IMR-90 (cell line): ENCODE data around the gene ALAS1. TPM values are rescaled to one million over a fixed set of nuclear protein-coding genes. Genes with fewer than 3 reads are reported as not detected.
A peak's percentile ranks its signal among the peaks of the same experiment; 100 is the strongest.

Source experiments
- ATAC-seq: fragments of 200-7000 bp; cut with Tn5 transposase; 2 replicates; pipeline ENCODE4 v1.9.1; 2020; ENCODE audit warnings: low read depth, mild to moderate bottlenecking, moderate library complexity
- BruUV-seq: library from RNA; stranded (reverse); fragments of 400-500 nt; replicated peaks from 2 replicates; lab custom pipeline; 2021; lab: Mats Ljungman, UMichigan
- CTCF ChIA-PET: fragments of 300-600 bp; formaldehyde crosslinking; extraction: SDS; loops from one replicate; lab custom pipeline; 2021; ENCODE audit warnings: antibody characterized with exemption; lab: Yijun Ruan, JAX
- POLR2A ChIA-PET: fragments of 300-600 bp; sonication (Branson Sonifier 250); formaldehyde crosslinking; loops from one replicate; lab custom pipeline; 2022; ENCODE audit warnings: antibody characterized with exemption; ENCODE audit not compliant: unreplicated experiment; lab: Charles Lee
- DNase-seq: peaks from one replicate; pipeline ENCODE4 v3.0.0; 2013
- H2AFZ ChIP-seq: replicated peaks from 2 replicates; pipeline ENCODE3; 2013; ENCODE audit warnings: low read length, mild to moderate bottlenecking; ENCODE audit not compliant: poor library complexity
- H2AK5ac ChIP-seq: 2 replicates; pipeline ENCODE4 v1.6.1; 2013; ENCODE audit warnings: low read depth, low read length, inconsistent platforms
- H2AK9ac ChIP-seq: replicated peaks from 2 replicates; pipeline ENCODE3; 2013; ENCODE audit warnings: mild to moderate bottlenecking, low read depth, low read length, moderate library complexity; ENCODE audit not compliant: poor library complexity
- H2BK120ac ChIP-seq: 2 replicates; pipeline ENCODE4 v1.6.1; 2013; ENCODE audit warnings: low read depth, low read length, inconsistent platforms
- H2BK15ac ChIP-seq: 3 replicates; pipeline ENCODE4 v1.6.1; 2013; ENCODE audit warnings: low read depth, low read length, inconsistent platforms
- H2BK20ac ChIP-seq: 2 replicates; pipeline ENCODE4 v1.6.1; 2013; ENCODE audit warnings: low read depth, mild to moderate bottlenecking, inconsistent platforms, low read length, moderate library complexity
- H2BK5ac ChIP-seq: 2 replicates; pipeline ENCODE4 v1.6.1; 2013; ENCODE audit warnings: mild to moderate bottlenecking, low read depth, low read length, inconsistent platforms; ENCODE audit not compliant: poor library complexity, severe bottlenecking
- H3K14ac ChIP-seq: replicated peaks from 2 replicates; pipeline ENCODE4 v1.6.1; 2013; ENCODE audit warnings: low read depth, low read length, inconsistent platforms
- H3K18ac ChIP-seq: 2 replicates; pipeline ENCODE4 v1.6.1; 2013; ENCODE audit warnings: low read depth, low read length, control low read depth
- H3K23ac ChIP-seq: 2 replicates; pipeline ENCODE4 v1.6.1; 2013; ENCODE audit warnings: low read depth, low read length, inconsistent platforms
- H3K27ac ChIP-seq: 2 replicates; pipeline ENCODE4 v1.5.1; 2013; ENCODE audit warnings: mild to moderate bottlenecking, control low read depth, low read length; ENCODE audit not compliant: insufficient read depth
- H3K27me3 ChIP-seq: 2 replicates; pipeline ENCODE4 v1.6.1; 2013; ENCODE audit warnings: low read length; ENCODE audit not compliant: control insufficient read depth, insufficient read depth
- H3K36me3 ChIP-seq: 2 replicates; pipeline ENCODE4 v1.6.1; 2013; ENCODE audit warnings: low read length, mixed read lengths; ENCODE audit not compliant: control insufficient read depth, insufficient read depth
- H3K4ac ChIP-seq: 2 replicates; pipeline ENCODE4 v1.6.1; 2013; ENCODE audit warnings: low read depth, low read length, inconsistent platforms
- H3K4me1 ChIP-seq: 2 replicates; pipeline ENCODE4 v1.6.1; 2013; ENCODE audit warnings: low read length, mixed read lengths; ENCODE audit not compliant: control insufficient read depth, insufficient read depth
- H3K4me2 ChIP-seq: 2 replicates; pipeline ENCODE4 v1.6.1; 2013; ENCODE audit warnings: low read depth, mild to moderate bottlenecking, control low read depth, low read length, moderate library complexity
- H3K4me3 ChIP-seq: 2 replicates; pipeline ENCODE4 v1.5.1; 2013; ENCODE audit warnings: low read depth, mild to moderate bottlenecking, control low read depth, low read length, moderate library complexity; ENCODE audit not compliant: insufficient read depth
- H3K56ac ChIP-seq: 2 replicates; pipeline ENCODE4 v1.6.1; 2013; ENCODE audit warnings: low read length, inconsistent platforms; ENCODE audit not compliant: insufficient read depth; ENCODE audit errors: extremely low read depth
- H3K79me1 ChIP-seq, 2 experiments: 2 replicates each; pipeline ENCODE4 v1.6.1; 2013; ENCODE audit warnings: low read length in 2 of 2, inconsistent platforms in 1 of 2, low read depth in 1 of 2
- H3K9ac ChIP-seq: 2 replicates; pipeline ENCODE4 v1.6.1; 2013; ENCODE audit warnings: low read depth, low read length, control low read depth
- H3K9me1 ChIP-seq: 2 replicates; pipeline ENCODE4 v1.6.1; 2013; ENCODE audit warnings: low read length, inconsistent platforms; ENCODE audit not compliant: insufficient read depth
- H3K9me3 ChIP-seq: 2 replicates; pipeline ENCODE4 v1.6.1; 2013; ENCODE audit warnings: low read length; ENCODE audit not compliant: control insufficient read depth, insufficient read depth
- H4K20me1 ChIP-seq: 2 replicates; pipeline ENCODE4 v1.6.1; 2013; ENCODE audit warnings: low read length, inconsistent platforms; ENCODE audit not compliant: insufficient read depth
- H4K5ac ChIP-seq: 2 replicates; pipeline ENCODE4 v1.6.1; 2013; ENCODE audit warnings: mild to moderate bottlenecking, low read depth, low read length, control low read depth
- H4K8ac ChIP-seq, 2 experiments: 2 replicates each; pipeline ENCODE4 v1.6.1; 2013; ENCODE audit warnings: low read depth in 2 of 2, low read length in 2 of 2, control low read depth in 1 of 2, inconsistent platforms in 1 of 2
- H4K91ac ChIP-seq: 2 replicates; pipeline ENCODE4 v1.6.1; 2013; ENCODE audit warnings: low read depth, low read length, inconsistent platforms; ENCODE audit not compliant: insufficient read depth
- BHLHE40 ChIP-seq: fragments of 150-350 bp; IDR thresholded peaks from 2 replicates; pipeline ENCODE4 v1.6.1; 2016; ENCODE audit warnings: mild to moderate bottlenecking, low read depth, low read length
- MAZ ChIP-seq: IDR thresholded peaks from 2 replicates; pipeline ENCODE4 v1.6.1; 2012; ENCODE audit warnings: low read depth, mild to moderate bottlenecking, low read length, improper control_type of control experiment, moderate library complexity, borderline replicate concordance
- MXI1 ChIP-seq: IDR thresholded peaks from 2 replicates; pipeline ENCODE4 v1.6.1; 2012; ENCODE audit warnings: low read depth, mild to moderate bottlenecking, low read length, moderate library complexity, borderline replicate concordance
- NFE2L2 ChIP-seq: fragments of 150-350 bp; IDR thresholded peaks from 2 replicates; pipeline ENCODE4 v1.6.1; 2016; ENCODE audit warnings: low read depth, mild to moderate bottlenecking, low read length
- RCOR1 ChIP-seq: IDR thresholded peaks from 2 replicates; pipeline ENCODE4 v1.6.1; 2012; ENCODE audit warnings: mild to moderate bottlenecking, low read length, improper control_type of control experiment; ENCODE audit not compliant: insufficient replicate concordance
- RFX5 ChIP-seq: IDR thresholded peaks from 2 replicates; pipeline ENCODE4 v1.8.0; 2012; ENCODE audit warnings: low read depth, mild to moderate bottlenecking, low read length, moderate library complexity
- WGBS, 2 experiments: methylation state at CpG; one replicate each; pipeline versions ENCODE4 v1.1.5 to v1.1.7; 2013; ENCODE audit warnings: missing lambda C conversion rate in 2 of 2; ENCODE audit not compliant: insufficient read length in 1 of 2; ENCODE audit errors: extremely low coverage in 2 of 2; 5-methylcytosine and 5-hydroxymethylcytosine counted together
- dilution Hi-C: fragments of 300-500 bp; cut with HindIII; formaldehyde crosslinking; loops from one replicate; pipeline ENCODE4 v1.14.3; 2018; ENCODE audit warnings: low sequenced_read_pairs; ENCODE audit not compliant: unreplicated experiment
- in situ Hi-C: fragments of 300-500 bp; cut with MboI; formaldehyde crosslinking; loops from 3 replicates; pipeline ENCODE4 v1.14.3; 2019; ENCODE audit warnings: low sequenced_read_pairs, inconsistent platforms, mixed read lengths
- intact Hi-C: fragments of 100-400 bp; cut with micrococcal nuclease; formaldehyde crosslinking; loops from 2 replicates; pipeline ENCODE4 v1.10.0; 2022
- polyA plus RNA-seq, 3 experiments: library from polyadenylated mRNA; depleted of rRNA; stranded (reverse); fragments of >200 nt; gene quantifications; 2 replicates each; pipeline ENCODE4 v1.2.3, GENCODE V29; 2012; ENCODE audit warnings: low replicate concordance in 1 of 3
- total RNA-seq: library from RNA; depleted of rRNA; stranded (reverse); fragments of >200 nt; gene quantifications from 2 replicates; pipeline ENCODE4 v1.2.3, GENCODE V29; 2012
- TF ChIP-seq, protein P1 (sequence below): conservative IDR thresholded peaks from 2 replicates; pipeline ENCODE4 v1.5.1; 2012; ENCODE audit warnings: mild to moderate bottlenecking, low read depth, low read length, improper control_type of control experiment

Gene ALAS1
- total and polyA plus RNA-seq, 2 of the 4 experiments (the other 2 are of a cell fraction) = 32.8 to 47.2 TPM

DNA sequence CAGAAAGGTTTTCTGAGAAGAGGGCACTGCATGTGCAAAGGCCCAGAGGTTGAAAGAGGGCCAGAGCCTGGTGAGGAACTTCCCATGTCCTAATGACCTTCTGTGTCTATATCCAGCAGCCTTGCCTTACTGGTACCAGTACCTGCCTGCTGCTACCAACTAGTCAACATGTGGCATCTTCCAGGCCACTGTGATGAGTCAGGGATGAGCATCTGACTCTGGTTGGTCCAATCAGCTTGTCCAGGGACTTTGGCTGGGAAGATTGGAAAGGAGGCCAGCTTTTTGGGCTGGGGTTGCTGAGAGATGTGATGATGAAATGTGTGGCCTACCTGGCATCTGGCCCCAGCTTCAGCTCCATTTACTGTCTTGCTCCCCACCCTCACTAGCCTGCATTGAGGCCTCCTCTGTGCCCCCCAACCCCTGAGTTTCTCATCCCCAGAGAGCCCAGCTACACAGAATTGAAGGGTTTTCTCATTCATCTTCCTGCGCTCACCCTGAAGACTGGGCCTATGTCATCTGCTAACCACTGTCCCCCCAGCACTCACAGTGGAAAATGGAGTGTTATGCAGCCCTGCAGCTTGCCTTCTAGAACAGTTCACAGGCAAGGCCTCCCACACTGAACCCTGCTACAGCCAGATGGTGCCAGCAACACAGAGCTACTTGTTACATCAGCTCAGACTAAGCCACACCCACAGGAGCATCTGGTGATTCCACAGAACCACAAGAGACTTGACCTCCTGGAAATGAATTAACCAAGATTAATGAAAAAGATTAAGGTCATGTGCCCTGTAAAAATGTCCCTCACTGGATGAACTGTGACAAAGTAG, 42.3 kb downstream of the ALAS1 start (continued):
- TF ChIP-seq MXI1 = 0 out of 2 replicates have a peak, but pooled peaks have one; percentile 19

DNA sequence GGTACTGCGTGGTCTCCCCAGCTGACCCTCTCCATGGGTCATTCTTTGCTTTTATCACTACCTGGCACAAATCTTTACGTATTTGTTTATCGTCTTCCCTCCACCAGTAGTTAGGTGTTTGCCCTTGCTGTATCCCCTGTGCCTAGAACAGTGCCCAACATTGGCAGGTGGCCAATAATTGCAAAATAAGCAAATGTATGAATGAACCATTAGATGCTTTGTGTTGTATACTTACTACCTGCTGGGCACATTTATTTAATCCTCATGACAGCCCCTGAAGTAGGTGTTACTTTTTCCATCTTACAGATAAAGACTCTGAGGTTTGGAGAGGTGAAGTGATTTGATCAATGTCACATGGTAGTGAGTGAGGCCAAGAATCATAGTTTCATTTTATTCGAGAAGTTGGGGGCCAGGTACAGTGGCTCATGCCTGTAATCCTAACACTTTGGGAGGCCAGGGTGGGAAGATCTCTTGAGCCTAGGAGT, 43.0 kb downstream of the ALAS1 start:
- in situ Hi-C loops = no loop called here
- Histone ChIP-seq H4K5ac (peak overlapping the region; percentile 1; the same call in 1 of the 2 replicates), H2AK5ac (peak overlapping the region; percentile 62; the same call in 1 of the 2 replicates), H3K4me1 (peaks cover 34% of the 10 kb centered on the region), H2BK20ac (peak overlapping the region; percentile 35), H3K27me3 (no peaks in the 10 kb centered on the region), H3K9me3 (0 out of 2 replicates have a peak, but pooled peaks cover 1% of the 10 kb centered on the region), H3K4me3 (no peak overlapping the region), H3K4ac (peak overlapping the region; percentile 82), H4K91ac (peak overlapping the region; percentile 27), H3K4me2 (no peak overlapping the region), H3K14ac (peak overlapping the region; percentile 5; the same call in 1 of the 2 replicates), H3K79me1 (peaks cover 19 to 71% of the 10 kb centered on the region in 2 experiments), H4K20me1 (peaks cover 15% of the 10 kb centered on the region), H3K18ac (no peak overlapping the region), H3K9me1 (peaks cover 33% of the 10 kb centered on the region), H3K23ac (no peak overlapping the region; the same call in 1 of the 2 replicates), H2AFZ (no peak overlapping the region), H2AK9ac (peak overlapping the region; percentile 1), H3K9ac (no peak overlapping the region), H2BK120ac (peak overlapping the region; percentile 73), H3K36me3 (no peaks in the 10 kb centered on the region), H2BK15ac (peak overlapping the region; percentile 27; the same call in 1 of the 3 replicates), H4K8ac (peak overlapping the region; percentile 47 to 71; a peak in 2 of 4 replicates), H3K27ac (peak overlapping the region; percentile 73; the same call in 1 of the 2 replicates), H2BK5ac (peak overlapping the region; percentile 38), H3K56ac (no peak overlapping the region)
- POLR2A ChIA-PET = no interaction called here
- dilution Hi-C loops = no loop called here
- TF ChIP-seq BHLHE40 (no peak), RCOR1 (no peak), NFE2L2 (no peak), MAZ (no peak), RFX5 (no peak)
- TF ChIP-seq, protein P1, sequence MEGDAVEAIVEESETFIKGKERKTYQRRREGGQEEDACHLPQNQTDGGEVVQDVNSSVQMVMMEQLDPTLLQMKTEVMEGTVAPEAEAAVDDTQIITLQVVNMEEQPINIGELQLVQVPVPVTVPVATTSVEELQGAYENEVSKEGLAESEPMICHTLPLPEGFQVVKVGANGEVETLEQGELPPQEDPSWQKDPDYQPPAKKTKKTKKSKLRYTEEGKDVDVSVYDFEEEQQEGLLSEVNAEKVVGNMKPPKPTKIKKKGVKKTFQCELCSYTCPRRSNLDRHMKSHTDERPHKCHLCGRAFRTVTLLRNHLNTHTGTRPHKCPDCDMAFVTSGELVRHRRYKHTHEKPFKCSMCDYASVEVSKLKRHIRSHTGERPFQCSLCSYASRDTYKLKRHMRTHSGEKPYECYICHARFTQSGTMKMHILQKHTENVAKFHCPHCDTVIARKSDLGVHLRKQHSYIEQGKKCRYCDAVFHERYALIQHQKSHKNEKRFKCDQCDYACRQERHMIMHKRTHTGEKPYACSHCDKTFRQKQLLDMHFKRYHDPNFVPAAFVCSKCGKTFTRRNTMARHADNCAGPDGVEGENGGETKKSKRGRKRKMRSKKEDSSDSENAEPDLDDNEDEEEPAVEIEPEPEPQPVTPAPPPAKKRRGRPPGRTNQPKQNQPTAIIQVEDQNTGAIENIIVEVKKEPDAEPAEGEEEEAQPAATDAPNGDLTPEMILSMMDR = no peak
- no peak for ATAC-seq
- BruUV-seq = no TSS peak
- no peak for DNase-seq
- intact Hi-C loops = no loop called here
- CTCF ChIA-PET = interaction anchor here (0.5 kb wide), 1 partner anchor 43 kb away, joined by 3 read pairs; no protein-coding TSS in a partner anchor
- no CpG with 5 or more reads among the region's 4 CpGs for WGBS, 2 experiments
